GM12878 (cell line): ENCODE results near the gene COL4A3.

Experiments
- ASH2L ChIP-seq: fragments of 300-600, 200-600 bp; sonication (generic); IDR thresholded peaks from 2 replicates; pipeline ENCODE4 v1.6.1; 2017; ENCODE audit warnings: low read depth, mild to moderate bottlenecking, borderline replicate concordance
- CTCF ChIP-seq, 3 experiments: IDR thresholded peaks in 2 of 3; conservative IDR thresholded peaks in 1 of 3; 2 replicates each; pipeline ENCODE4 v1.5.1; 2011; ENCODE audit warnings: low read depth in 3 of 3, low read length in 3 of 3, mild to moderate bottlenecking in 3 of 3, control low read depth in 2 of 3, moderate library complexity in 2 of 3, inconsistent platforms in 1 of 3, mixed read lengths in 1 of 3; ENCODE audit not compliant: control insufficient read depth in 2 of 3, insufficient read depth in 1 of 3; ENCODE audit errors: extremely low read depth in 1 of 3
- ZNF24 ChIP-seq: fragments of 450-650 bp; IDR thresholded peaks from 2 replicates; pipeline ENCODE4 v1.6.1; 2017; ENCODE audit warnings: antibody characterized with exemption, mild to moderate bottlenecking

- TF ChIP-seq ASH2L (no peak), ZNF24 (no peak), CTCF (IDR thresholded peaks at IDR 0.05 in 2 of 3, conservative IDR thresholded peaks at IDR 0.05 in 1 of 3; ENCODE audit: control insufficient read depth in 2 of 3, extremely low read depth in 1 of 3, insufficient read depth in 1 of 3, low read depth in 3 of 3, low read length in 3 of 3) (no peak)
Measured at GRCh38 chr2:227154986-227155774, 9.2 kb upstream of the COL4A3 start.
